Measurements from ENCODE around the gene ZNRD2. TPM values are rescaled to one million over a fixed set of nuclear protein-coding genes. Genes with fewer than 3 reads are reported as not detected.

The ZNRD2 gene
- total and polyA plus RNA-seq, 2 of the 8 experiments (the other 6 are each of a cell fraction or from before 2014, with no cell fraction given): 53.4 to 125 TPM

DNA sequence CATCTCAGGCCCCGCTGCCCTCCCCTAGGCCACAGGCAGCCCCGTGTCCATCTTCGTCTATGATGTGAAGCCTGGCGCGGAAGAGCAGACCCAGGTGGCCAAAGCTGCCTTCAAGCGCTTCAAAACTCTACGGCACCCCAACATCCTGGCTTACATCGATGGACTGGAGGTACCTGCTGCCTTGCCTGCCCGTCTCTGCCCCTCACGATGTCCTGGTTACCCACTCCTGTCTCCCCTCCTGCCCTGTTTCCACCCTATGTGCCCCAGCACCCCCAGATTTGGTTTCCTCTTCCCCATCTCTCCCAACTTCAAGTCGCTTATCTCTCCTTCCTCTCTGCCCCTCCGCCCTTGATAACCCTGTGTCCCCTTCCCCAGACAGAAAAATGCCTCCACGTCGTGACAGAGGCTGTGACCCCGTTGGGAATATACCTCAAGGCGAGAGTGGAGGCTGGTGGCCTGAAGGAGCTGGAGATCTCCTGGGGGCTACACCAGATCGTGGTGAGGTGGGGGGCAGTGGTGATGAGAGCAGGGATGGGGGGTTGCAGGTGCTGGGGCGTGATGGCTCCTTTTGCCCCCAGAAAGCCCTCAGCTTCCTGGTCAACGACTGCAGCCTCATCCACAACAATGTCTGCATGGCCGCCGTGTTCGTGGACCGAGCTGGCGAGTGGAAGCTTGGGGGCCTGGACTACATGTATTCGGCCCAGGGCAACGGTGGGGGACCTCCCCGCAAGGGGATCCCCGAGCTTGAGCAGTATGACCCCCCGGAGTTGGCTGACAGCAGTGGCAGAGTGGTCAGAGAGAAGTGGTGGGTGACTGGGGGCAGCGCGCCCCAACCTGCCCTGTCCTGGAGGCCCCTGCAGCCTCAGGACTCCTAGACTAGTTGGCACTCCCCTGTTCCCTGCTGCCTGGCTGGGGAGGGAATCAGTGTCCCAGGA, 44.5 kb upstream of the ZNRD2 start (continued):
- no peak for TF ChIP-seq SIN3A (conservative IDR thresholded peaks at IDR 0.05 in 1 of 2, IDR thresholded peaks at IDR 0.05 in 1 of 2; ENCODE audit: low read depth in 1 of 2, low read length in 2 of 2)
- TF ChIP-seq EP300 (IDR thresholded peaks at IDR 0.05; ENCODE audit: borderline replicate concordance in 1 of 2, low read depth in 2 of 2, low read length in 2 of 2): no peak
- no peak for TF ChIP-seq RBBP5 (IDR thresholded peaks at IDR 0.05; ENCODE audit: borderline replicate concordance, low read depth, low read length)
- TF ChIP-seq RAD21 (IDR thresholded peaks at IDR 0.05 in 1 of 2, conservative IDR thresholded peaks at IDR 0.05 in 1 of 2; ENCODE audit: low read depth in 2 of 2, low read length in 2 of 2): no peak
- TF ChIP-seq SAP30 (IDR thresholded peaks at IDR 0.05; ENCODE audit: insufficient read depth, insufficient replicate concordance, low read length): no peak
- no peak for TF ChIP-seq HDAC6 (IDR thresholded peaks at IDR 0.05; ENCODE audit: low read depth, low read length)
